Measurements from ENCODE around the gene PRMT5.
A peak's percentile ranks its signal among the peaks of the same experiment; 100 is the strongest.

PRMT5 gene

GRCh38 chr14:22875748-22876319, 53.3 kb downstream of the PRMT5 start:
- DNase-seq (ENCODE audit: low read depth, low spot score): no peak

- DNase-seq (ENCODE audit: low read depth, low spot score): peak; percentile 34
Observed at GRCh38 chr14:22875003-22875747, 54.0 kb downstream of the PRMT5 start.

DNA sequence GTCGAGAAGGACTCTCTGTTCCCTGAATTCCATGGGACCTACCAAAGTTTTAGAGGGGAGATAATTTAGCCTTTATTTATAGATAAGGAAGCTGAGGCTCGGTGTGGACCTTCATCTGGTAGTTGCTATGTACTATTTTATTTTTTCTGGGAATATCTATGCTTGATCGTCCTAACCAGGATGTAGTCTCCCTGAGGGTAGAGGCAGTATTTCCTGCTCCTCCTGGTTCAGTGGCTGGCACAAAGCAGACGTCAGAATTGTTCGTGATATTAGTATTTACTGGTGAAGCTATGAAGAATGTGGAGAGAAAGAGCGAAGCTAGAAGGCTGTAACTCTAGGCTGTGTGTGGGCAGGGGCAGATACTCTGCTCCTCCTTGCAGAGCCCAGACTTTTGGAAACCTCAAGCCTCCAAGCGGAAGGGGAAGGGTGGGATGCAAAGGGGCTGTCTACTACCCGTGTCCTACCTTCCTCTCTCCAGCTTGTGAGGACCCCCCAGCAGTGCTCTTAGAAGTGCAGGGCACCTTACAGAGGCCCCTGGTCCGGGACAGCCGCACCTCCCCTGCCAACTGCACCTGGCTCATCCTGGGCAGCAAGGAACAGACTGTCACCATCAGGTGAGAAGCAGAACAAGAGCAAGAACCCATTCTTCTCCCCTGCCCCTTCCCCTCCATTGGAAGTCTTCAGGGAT, 56.2 kb downstream of the PRMT5 start:
- DNase-seq (ENCODE audit: low read depth, low spot score): no peak

- DNase-seq (ENCODE audit: low read depth, low spot score): peak; percentile 94
Observed at GRCh38 chr14:22872033-22872832, 56.9 kb downstream of the PRMT5 start.

DNA sequence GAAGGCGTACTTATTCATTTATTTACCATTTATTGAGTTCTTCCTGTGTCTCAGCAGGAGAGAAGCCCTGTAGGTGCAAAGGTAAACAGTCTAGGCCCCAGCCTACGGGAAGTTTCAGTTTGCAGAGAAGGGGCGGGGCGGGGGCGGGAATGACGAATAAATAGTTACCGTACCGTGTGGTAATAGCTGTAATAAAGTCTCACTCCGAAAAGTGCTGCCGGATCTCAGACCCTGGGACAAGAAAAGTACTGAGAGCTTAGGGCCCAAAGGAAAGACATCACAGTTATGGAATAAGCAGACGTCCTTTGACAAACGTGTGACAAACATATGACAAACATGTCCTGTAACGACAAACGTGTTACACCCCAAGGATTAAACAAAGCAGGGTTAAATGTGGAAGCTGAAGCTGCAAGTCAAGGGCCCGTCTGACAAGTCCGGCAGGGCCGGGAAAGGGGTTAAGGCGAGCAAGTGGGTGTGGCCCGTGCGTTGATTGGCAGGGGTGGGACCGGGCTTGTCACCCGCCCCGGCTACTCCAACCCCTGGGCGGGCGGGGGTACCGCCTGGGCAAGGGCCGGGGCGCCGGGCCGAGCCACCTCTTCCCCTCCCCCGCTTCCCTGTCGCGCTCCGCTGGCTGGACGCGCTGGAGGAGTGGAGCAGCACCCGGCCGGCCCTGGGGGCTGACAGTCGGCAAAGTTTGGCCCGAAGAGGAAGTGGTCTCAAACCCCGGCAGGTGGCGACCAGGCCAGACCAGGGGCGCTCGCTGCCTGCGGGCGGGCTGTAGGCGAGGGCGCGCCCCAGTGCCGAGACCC, 57.7 kb downstream of the PRMT5 start, which contains the start of gene LRP10:
LRP10 (plus strand) TSS at position 517 of the 809 bp plus-strand sequence. CDS start 564 bp downstream, outside the sequence.
- peak; percentile 96 for DNase-seq (ENCODE audit: low read depth, low spot score)

DNA sequence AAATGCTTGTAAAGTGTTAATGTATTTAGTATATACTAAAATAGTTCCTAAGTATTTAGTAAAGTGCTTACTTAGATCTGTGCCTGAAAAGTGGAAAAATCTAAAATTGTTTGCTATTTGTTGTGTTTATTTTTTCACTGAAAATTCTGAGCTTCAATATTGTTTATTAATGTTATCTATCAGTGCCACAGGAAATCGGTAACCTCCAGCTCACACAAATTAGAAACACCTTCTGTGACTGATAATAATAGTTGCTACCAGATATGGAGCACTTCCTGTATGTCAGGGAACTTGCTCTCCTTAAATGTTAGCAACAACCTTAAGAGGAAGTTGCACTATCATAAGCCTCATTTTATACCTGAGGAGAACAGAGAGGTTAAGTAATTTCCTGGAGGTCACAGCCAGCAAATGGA, 58.4 kb downstream of the PRMT5 start:
- DNase-seq (ENCODE audit: low read depth, low spot score): no peak

All from ELF-1 (cell line).